NOMO-1 treated with DMSO at 0.1 percent for 48 hours (cell line): ENCODE measurements around the gene RPL14.
"Not testable (repeated sequence)": the region's sequence is repeated elsewhere in the genome, so short reads cannot be mapped to it uniquely, and the experiment has no call there.

Experiments used
- DNase-seq: peaks from one replicate; lab custom pipeline; 2025; ENCODE audit not compliant: unreplicated experiment; lab: John Stamatoyannopoulos, UW

Gene RPL14

DNA sequence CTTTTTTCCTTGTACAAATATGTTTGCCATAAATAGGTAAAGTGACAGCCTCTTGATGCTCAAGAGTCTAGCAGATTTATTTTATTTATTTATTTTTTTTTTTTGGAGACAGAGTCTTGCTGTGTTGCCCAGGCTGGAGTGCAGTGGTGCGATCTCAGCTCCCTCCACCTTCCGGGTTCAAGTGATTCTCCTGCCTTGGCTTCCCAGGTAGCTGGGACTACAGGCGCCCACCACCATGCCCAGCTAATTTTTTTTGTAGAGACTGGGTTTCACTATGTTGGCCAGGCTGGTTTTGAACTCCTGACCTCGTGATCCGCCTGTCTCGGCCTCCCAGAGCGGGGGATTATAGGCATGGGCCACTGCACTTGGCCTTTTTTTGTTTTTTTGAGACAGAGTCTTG is 5.7 kb downstream of the RPL14 start:
- not testable (repeated sequence) for DNase-seq

DNA sequence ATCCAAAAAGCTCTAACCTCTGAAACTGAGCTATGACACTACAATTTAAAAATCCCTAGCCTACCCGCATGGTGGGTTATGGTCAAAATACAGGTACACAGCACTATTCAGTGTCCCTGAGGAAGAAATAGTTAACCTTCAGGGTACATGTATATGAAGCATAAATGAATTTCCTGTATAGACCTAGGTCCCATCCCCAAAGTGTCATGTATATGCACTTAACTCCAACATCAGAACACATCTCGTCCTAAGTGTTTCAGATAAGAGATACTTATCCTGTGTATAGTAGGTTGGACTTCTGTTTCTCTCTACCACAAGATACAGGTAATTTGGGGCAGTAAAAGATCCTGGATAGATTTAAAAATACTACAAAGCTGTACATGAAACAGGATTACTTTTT is 6.4 kb downstream of the RPL14 start:
- DNase-seq = no peak

DNA sequence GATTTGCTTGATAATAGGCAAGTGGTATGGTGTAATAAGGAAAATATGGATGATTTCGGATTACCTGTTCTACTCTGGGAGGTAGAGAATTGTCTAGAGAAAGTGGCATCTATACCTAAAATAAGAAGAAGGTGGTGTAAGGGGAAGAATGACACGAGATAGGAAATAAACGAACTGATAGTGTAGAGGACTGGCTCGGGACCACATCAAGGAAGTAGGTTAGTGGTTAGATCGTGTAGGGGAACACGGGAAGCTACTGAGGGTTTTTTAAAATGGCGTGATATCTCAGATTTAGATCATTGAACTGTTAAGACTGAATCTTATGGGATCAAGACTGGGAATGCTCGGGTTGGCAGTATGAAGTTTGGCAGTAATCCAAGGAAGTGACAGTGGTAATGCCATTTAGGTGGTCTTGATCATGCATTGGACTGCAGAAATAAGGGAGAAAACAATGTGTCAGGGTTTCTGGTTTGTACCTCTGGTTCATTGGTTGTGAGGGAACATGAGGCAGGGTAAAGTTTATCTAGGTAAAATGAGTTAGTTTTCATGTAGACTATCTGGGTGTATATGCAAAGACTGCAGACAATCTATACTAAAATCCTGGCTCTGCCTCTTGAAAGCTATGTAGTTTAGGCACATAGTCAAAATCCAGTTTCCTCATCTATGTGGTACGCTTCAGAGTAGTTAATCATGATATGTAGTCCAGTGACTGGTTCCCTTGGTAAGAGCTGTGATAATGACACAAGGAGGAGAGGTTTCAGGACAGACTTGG is 7.4 kb downstream of the RPL14 start:
- DNase-seq = no peak

DNA sequence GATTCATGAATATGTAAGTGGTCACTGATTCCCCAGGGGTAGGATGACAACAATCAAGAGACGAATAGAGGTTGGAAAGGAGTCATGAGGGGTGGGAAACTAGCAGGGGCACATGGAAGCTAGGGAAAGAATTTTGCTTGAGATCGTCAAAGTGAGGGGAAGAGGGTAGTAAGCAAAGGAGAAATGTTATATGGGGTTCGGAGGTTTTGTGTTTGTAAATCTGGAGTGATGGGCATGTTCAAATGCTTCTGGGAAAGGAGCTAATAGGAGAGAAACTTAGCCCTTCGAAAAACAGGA is 7.9 kb downstream of the RPL14 start:
- no peak for DNase-seq

DNA sequence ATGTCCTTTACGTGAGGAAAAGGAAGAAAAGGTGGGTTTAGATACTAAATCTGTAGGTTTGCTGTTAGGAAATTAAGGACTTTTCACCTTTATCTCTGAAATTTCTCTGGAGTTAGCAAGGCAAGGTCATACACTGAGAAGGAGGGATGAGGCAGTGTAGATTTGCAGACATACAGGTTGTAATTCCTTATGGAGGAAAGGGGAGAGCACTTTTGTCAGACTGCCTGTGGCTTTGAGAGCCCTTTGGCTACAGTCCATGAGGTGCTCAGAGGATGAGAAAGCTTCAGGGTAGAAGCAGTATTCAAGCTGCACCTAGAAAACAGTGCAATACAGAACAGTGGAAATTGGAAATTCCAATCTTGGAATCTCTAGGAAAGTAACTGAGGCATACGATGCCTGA is 8.3 kb downstream of the RPL14 start:
- DNase-seq = no peak

DNA sequence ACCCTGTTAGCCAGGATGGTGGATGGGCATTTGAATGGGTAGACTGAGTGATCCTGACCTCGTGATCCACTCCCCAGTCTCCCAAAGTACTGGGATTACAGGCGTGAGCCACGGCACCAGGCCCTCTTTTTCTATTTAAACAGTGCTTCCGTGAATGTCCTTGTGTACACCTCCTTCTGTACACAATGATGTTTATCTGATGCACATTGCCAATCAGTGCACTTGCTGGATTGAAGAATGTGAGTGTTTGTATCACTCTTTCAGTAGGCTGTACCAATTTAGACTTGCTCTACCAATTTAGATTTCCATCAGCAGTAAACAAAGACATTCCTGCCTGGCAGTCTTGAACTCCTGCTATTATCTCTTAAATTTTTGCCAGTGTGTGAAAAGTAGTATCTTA is 10.9 kb downstream of the RPL14 start:
- DNase-seq = no peak

DNA sequence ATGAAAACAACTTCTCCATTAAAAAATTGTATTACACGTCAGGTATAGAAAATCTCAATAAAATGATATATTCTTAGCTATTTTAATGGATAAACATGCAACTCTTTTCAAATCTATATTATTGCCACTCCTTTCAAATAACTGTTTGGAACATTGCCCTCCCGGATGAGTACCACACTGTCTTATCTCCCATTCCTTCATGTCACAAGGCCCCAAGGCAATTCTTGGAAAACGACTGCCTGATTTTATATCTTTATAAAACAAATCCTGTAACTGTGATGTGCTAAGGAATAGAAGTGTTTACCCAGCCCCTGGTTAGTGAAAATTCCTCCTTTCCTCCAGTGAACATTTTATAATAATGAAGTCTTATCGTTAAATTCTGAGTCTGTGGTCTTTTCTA is 13.6 kb downstream of the RPL14 start:
- DNase-seq = no peak

DNA sequence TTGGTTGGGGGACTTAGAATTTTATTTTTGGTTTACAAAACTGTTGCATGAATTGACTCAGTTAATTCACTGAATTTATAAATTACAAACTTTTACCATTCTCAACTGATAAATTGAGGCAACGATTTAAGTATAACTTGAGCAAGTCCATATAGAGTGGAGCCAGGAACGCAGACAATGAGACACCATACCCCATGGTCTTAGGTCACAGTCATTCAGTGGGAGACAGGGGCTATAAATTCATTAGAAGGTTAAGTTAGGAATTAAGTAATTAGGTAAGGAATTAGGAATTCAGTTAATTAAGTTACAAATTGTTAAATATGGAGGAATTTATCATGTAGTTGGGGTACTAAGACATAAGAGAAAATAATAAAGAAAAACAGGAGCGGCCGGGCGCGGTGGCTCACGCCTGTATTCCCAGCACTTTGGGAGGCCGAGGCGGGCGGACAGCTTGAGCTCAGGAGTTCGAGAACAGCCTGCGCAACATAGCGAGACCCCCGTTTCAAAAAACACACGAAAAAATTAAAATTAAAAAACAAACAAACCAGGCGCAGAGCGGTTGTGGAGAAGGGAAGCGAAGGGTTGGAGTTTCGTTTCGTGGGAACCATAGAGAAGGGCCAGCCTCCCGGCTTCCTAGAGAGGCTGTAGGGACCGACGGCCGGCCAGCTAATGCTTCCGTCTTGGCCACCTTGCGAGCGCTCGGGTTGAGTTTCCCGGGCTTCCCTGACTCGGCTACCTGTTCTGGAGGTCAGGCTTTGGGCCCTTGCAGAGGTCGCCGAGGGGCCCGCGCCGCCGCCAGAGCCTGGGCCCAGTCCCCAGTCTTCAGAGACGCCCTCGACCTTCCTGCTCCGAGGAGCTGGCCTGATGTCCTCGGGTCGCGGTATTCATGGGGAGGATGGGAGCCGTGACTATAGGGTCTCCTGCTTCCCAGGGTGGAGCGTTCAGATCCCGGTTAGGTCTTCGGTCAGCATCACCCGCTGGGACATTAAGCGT is 19.6 kb downstream of the RPL14 start, which contains the start of gene ZNF619:
ZNF619 (plus strand) TSS at position 645 of the 993 bp plus-strand sequence. CDS start 858 bp downstream, outside the sequence.
- DNase-seq = peak; percentile 74

DNA sequence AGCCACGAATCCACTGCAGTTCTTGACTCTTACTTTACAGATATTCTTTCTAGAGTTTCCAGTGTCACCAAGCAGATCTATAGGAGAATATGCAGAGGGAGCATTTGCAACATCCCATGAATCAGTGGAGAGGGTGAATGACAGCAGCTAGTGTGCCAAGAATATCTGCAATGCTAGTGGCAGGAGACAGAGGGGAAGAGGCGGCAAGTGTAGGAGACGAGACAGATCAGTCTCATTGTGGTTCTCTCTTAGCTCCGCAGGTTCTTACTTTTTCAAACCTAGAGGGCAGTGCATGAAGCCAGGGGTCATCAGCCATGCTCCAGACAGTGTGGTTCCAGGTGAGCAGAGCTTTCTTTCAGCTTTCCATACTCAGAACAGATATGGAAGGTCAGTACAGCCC is 20.5 kb downstream of the RPL14 start:
- peak; percentile 6 for DNase-seq

DNA sequence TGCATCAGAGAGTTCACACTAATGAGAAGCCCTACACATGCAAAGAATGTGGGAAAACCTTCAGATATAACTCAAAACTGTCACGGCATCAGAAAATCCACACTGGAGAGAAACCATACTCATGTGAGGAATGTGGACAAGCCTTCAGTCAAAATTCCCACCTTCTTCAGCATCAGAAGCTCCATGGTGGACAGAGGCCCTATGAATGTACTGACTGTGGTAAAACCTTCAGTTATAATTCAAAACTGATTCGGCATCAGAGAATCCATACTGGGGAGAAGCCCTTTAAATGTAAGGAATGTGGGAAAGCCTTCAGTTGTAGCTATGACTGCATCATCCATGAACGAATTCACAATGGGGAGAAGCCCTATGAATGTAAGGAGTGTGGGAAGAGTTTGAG is 30.0 kb downstream of the RPL14 start:
- no peak for DNase-seq

DNA sequence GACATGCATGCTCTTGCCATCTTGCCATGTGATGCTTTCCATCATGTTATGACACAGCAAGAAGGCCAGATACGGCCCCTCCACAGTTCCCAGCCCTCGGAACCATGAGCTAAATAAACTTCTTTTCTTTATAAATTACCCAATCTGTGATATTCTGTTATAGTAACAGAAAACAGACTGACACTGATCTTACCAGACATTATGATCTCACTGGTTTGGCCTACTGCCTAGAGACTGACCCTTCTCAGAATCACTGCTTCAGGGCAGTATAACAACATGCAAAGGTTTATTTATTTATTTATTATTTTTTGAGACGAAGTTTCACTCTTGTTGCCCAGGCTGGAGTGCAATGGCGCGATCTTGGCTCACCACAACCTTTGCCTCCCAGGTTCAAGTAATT is 33.8 kb downstream of the RPL14 start:
- DNase-seq = no peak

DNA sequence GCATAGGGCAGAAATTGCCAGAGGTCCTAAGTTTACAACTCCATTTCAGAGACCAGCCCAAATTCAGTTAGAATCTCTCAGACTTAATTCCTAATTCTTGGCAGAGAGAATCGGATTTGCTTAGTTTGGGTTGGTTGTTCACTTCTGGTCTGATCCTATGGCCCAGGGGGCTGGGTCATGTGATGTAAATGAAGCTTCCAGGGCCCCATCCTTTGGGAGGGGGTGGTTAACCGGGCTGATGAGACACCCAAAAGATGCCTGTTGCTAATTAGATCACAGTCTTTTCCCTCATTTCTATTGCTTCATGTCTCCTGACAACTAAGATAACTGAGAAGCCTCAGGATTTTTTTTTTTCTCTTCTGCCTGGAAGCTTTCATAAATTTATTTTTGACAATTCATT is 37.6 kb downstream of the RPL14 start:
- no peak for DNase-seq

DNA sequence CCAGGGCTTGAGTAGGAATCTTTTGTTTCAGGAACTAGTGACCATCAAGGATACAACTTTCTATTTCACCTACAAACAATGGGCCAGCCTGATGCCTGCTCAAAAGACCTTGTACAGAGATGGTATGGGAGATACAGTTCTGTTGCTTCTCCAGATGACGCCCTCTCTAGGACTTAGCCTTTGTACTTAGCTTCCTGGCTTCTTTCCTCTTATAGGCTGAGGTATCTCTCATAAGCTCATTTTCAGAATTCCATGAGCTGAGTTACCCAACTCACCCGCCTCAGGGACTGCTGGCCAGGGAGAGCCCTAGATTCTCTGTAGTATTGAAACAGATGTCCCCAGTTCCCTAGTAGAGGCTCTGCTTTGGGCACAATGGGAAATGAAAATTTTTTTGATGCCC is 40.1 kb downstream of the RPL14 start:
- no peak for DNase-seq

DNA sequence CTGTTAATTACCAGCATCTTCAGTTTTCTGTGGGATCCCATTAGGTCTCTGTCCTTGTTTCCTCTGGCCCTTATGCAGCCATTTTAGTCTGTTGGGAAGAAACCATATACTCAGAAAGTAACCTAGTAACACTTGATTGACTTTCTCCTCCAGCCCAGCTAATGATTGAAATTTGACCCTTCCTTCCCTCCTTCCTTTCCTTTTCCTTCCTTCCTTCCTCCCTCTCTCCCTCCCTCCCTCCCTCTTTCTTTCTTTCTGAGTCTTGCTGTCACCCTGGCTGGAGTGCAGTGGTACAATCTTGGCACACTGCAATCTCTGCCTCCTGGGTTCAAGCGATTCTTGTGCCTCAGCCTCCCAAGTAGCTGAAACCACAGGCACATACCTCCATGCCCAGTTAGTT is 42.8 kb downstream of the RPL14 start:
- no peak for DNase-seq

DNA sequence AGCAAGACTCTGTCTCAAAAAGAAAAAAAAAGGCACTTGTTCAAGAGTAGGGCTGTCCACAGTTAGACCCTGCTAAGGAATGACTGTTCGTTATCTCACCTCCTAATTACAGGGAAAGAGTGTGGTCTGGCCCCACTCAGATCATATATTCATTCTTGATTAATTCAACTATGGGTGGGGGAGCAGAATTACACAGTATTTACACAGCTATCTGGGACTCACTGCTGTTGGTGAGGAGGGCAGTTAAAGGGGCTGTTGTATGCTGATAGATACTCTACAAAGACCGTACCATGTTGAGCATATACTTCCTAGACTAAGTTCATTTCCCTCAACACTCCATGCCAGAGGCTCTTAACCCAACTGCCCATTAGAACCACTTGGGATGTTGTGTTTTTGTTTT is 44.9 kb downstream of the RPL14 start:
- no peak for DNase-seq

DNA sequence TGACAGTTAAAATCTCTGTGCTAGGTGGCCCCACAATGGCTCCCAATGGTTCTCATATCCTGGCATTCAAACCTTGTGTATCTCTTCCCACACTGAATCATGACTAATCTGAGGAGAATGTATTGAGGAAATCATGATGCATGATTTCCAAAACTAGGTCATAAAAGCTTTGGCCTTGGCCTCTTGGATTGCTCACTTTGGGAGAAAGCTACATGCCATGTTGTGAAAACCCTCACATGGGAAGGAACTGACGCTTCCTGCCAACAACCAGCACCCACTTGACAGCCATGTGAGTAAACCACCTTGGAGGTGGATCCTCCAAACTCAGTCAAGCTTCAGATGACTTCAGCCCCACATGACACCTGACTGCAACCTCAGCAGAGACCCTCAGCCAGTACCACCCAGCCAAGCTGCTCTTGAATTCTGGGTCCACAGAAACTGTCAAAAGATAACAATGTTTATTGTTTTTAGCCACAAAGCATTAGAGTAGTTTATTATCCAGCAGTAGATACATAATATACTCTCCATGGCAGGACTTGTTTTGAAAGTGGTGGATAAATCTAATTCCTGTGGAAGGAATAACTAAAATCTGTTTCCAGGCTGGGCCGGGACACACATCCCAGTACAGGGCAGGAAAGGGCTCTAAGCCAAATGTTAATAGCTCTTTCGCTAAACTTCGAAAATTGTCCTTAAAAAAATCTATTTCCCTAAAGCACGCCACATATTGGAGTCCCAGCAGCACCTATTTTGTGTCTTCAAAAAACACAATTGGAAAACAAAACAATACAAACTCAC is 47.7 kb downstream of the RPL14 start:
- no peak for DNase-seq

DNA sequence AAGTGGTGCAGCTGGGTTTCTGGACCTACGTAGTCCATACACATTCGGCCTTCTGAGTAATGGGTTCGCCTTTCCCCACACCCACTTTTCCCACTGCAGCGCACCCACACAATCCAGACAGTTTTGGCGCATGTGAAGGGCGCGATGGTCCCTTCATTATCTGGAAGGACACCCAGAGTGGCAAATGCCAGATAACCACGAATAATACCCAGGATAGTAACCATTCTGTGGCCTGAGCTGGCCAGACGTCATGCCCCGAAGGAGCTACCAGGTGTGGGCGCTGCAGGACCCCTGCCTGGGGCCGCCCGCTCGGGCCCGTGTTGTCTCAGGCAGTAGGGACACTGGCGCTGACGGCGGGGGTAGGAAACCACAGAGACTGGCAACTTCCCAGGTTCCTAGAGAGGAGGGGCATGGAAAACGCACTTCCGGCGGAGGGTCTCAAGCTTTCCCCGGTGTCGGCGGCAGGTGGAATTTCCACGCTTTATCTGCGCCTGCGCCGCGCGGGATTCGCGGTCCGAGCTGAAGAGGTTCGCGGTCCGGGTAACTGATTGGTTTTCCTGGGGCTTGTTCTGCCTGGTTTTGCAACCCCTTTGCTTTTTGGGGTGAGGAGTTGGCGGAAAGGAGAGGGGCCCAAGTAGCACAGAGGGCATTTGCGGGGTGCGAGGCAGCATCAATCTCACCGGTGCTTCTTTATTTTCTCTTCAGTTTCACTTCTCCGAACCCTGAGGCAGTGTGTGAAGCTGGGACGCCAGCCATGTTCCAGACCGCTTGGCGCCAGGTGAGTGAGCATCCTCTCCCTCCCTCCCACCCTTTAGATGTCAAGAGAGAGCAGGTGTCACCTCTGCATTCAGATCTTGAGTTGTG is 48.7 kb downstream of the RPL14 start, which contains the start of gene ZNF620:
ZNF620 (plus strand) TSS at position 441 of the 864 bp plus-strand sequence; CDS start at position 755, 314 bp downstream.
- DNase-seq = peak; percentile 8

DNA sequence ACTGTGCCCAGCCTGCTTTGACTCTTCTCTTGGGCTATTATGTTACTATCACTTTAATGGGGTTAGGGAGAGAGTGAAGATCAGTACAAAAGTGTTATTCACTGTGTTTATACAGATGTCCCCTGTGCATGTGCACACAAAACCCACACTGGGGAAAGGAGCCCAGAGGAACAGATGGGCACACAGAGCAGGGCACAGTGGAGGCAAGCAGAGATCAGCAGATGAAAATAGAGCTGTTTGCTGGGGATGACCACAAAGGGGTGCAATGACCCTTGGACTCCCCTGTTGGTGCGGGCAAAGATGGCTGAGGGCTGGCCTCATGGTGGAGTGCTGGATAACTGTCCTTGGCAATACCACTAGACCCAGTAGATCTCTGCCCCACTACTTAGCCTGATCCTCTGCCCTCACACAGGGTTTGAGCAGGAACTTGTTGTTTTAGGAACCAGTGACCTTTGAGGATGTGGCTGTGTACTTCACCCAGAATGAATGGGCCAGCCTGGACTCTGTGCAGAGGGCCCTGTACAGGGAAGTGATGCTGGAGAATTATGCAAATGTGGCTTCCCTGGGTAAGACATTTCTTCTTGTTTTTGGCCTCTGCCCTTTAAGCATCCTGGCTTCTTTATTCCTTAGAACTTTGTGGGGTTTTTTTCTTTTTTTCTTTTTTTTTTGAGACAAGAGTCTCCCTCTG is 54.0 kb downstream of the RPL14 start:
- no peak for DNase-seq

DNA sequence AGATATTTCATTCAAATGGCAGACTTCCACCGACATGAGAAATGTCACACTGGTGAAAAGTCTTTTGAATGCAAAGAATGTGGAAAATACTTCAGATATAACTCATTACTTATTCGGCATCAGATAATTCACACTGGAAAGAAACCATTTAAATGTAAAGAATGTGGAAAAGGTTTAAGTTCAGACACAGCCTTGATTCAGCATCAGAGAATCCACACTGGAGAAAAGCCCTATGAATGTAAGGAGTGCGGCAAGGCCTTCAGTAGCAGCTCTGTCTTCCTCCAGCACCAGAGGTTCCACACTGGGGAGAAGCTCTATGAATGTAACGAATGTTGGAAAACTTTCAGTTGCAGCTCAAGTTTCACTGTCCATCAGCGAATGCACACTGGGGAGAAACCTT is 59.1 kb downstream of the RPL14 start:
- DNase-seq = no peak

DNA sequence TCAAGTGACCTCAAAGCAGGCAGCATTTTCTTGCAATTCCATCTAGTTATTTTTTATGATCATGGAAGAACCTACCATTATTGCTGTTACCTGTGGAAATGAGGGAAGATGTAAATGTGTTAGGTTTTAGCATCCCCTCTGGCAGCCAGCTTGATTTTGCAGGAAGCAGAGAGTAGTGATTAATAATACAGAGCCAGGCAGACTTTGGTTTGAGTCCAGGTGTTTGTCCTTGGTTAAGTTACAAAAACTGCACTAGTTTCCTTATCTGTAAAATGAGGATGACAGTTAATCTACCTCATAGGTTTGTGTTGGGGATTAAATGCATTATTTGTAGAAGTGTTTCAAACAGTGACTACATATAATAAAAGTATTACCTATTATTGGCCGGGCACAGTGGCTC is 60.9 kb downstream of the RPL14 start:
- DNase-seq = no peak
